ENCODE measurements around the gene SOX5. TPM values are rescaled to one million over a fixed set of nuclear protein-coding genes. Genes with fewer than 3 reads are reported as not detected.

The SOX5 gene
- polyA plus RNA-seq, 1 experiment, result 0.13 TPM

DNA sequence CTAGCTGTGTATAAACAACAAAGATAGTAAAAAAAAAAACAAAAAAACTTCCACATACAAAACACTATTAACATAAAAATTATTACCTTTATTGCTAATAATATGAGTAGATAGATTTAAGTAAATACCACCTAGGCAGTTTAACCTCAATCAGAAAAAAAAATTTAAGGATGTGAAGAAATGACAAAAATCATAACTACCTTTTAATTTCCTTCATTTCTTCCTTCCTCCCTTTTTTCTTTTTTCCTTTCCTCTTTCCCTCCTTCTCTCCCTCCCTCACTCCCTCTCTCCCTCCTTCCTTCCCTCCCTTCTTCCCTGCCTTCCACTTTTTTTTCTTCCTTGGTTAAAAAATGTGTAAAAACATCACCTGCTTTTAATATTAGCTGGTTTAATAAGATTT lies 81.7 kb downstream of the SOX5 start:
- TF ChIP-seq, protein P1, sequence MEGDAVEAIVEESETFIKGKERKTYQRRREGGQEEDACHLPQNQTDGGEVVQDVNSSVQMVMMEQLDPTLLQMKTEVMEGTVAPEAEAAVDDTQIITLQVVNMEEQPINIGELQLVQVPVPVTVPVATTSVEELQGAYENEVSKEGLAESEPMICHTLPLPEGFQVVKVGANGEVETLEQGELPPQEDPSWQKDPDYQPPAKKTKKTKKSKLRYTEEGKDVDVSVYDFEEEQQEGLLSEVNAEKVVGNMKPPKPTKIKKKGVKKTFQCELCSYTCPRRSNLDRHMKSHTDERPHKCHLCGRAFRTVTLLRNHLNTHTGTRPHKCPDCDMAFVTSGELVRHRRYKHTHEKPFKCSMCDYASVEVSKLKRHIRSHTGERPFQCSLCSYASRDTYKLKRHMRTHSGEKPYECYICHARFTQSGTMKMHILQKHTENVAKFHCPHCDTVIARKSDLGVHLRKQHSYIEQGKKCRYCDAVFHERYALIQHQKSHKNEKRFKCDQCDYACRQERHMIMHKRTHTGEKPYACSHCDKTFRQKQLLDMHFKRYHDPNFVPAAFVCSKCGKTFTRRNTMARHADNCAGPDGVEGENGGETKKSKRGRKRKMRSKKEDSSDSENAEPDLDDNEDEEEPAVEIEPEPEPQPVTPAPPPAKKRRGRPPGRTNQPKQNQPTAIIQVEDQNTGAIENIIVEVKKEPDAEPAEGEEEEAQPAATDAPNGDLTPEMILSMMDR (IDR thresholded peaks at IDR 0.05; ENCODE audit: insufficient read depth, low read depth, low read length), result no peak
- no peak for DNase-seq (ENCODE audit: low read depth)
- Histone ChIP-seq H3K27me3 (ENCODE audit: control insufficient read depth, insufficient read depth, low read length) (no peaks in the 10 kb centered on the region), H3K4me3 (ENCODE audit: low read depth, low read length) (no peak overlapping the region), H3K36me3 (ENCODE audit: control insufficient read depth, insufficient read depth, low read length) (no peaks in the 10 kb centered on the region)
- CTCF ChIA-PET, result no interaction called here
- POLR2A ChIA-PET, result no interaction called here

DNA sequence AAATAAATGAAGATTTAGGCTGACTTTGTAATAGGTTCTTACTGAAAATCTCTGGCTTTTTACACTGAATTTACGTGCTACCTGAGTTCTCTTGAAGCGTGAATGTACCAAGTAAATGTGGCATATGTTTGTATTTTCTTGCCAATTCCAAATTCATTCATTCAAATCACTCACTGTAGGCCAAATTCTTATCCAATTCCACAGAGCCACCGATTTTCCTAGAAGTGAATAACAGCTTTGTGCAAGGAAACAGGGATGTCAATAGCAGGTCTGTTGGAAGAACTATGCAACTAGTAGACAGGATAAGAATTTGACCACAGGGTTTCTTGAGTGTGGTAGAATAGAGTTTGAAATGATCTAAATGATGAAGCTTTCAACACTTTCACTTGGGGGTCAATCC lies 86.8 kb downstream of the SOX5 start:
- DNase-seq (ENCODE audit: low read depth), result no peak
- ChIA-PET POLR2A (no interaction called here), CTCF (no interaction called here)
- H3K36me3 ChIP-seq (ENCODE audit: control insufficient read depth, insufficient read depth, low read length), result no peaks in the 10 kb centered on the region
- no peak overlapping the region for H3K4me3 ChIP-seq (ENCODE audit: low read depth, low read length)
- H3K27me3 ChIP-seq (ENCODE audit: control insufficient read depth, insufficient read depth, low read length), result no peaks in the 10 kb centered on the region
- TF ChIP-seq, protein P1 (IDR thresholded peaks at IDR 0.05; ENCODE audit: insufficient read depth, low read depth, low read length), result no peak

DNA sequence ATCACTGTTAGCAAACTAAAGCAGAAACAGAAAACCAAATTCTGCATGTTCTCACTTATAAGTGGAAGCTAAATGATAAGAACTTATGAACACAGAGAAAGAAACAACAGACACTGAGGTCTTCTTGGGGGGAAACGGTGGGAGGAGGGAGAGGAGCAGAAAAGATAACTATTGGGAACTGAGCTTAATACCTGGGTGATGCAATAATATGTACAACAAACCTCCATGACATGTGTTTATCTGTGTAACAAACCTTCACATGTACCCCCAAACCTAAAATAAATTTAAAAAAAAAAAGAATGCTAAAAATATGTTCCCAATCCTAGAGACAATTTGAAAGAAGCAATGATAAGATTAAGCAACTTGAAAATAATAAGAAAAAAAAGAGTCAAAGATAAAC lies 89.5 kb downstream of the SOX5 start:
- Histone ChIP-seq H3K27me3 (ENCODE audit: control insufficient read depth, insufficient read depth, low read length) (no peaks in the 10 kb centered on the region), H3K4me3 (ENCODE audit: low read depth, low read length) (no peak overlapping the region), H3K36me3 (ENCODE audit: control insufficient read depth, insufficient read depth, low read length) (no peaks in the 10 kb centered on the region)
- TF ChIP-seq, protein P1 (IDR thresholded peaks at IDR 0.05; ENCODE audit: insufficient read depth, low read depth, low read length), result no peak
- DNase-seq (ENCODE audit: low read depth), result no peak
- CTCF ChIA-PET, result no interaction called here
- POLR2A ChIA-PET, result no interaction called here

DNA sequence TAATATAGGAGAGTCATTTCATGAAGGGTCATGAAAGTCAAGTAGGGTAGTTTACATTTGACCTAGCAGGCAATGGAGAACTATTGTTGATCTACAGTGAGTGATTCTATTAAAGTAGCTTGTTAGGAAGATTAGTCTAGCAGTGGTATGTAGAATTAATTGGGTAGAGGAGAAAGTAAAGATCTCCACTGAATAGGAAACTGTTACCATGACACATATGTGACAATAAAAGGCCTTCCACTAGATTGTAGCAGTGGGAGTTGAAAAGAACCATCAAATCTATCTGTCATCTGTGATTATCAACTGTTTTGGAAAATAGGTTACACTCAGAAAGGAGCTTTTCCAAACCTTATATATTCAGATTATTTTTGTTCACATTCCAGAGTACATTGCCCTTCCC lies 92.3 kb downstream of the SOX5 start:
- CTCF ChIA-PET, result no interaction called here
- Histone ChIP-seq H3K27me3 (ENCODE audit: control insufficient read depth, insufficient read depth, low read length) (no peaks in the 10 kb centered on the region), H3K36me3 (ENCODE audit: control insufficient read depth, insufficient read depth, low read length) (no peaks in the 10 kb centered on the region), H3K4me3 (ENCODE audit: low read depth, low read length) (no peak overlapping the region)
- DNase-seq (ENCODE audit: low read depth), result no peak
- POLR2A ChIA-PET, result no interaction called here
- TF ChIP-seq, protein P1 (IDR thresholded peaks at IDR 0.05; ENCODE audit: insufficient read depth, low read depth, low read length), result no peak

DNA sequence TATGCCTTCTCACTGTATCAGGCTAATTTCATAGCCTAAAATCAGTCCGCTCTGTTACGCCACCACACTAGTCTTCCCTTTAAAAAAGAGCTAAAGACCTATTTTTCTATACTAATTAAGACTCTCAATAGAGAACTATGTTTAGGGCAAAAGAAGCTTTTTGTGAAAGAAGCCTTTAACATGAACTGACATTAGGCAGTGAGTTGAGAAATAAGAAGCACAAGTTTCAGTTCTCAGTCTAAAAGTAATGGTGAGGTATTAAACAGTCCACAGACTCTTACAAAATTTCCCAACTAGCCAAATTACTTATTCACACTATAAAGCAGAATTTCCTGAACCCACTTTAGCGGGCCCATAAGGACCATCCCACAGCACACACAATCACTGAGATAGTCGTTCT lies 93.7 kb downstream of the SOX5 start:
- TF ChIP-seq, protein P1 (IDR thresholded peaks at IDR 0.05; ENCODE audit: insufficient read depth, low read depth, low read length), result no peak
- no peaks in the 10 kb centered on the region for H3K27me3 ChIP-seq (ENCODE audit: control insufficient read depth, insufficient read depth, low read length)
- H3K4me3 ChIP-seq (ENCODE audit: low read depth, low read length), result no peak overlapping the region
- DNase-seq (ENCODE audit: low read depth), result no peak
- H3K36me3 ChIP-seq (ENCODE audit: control insufficient read depth, insufficient read depth, low read length), result no peaks in the 10 kb centered on the region
- ChIA-PET CTCF (no interaction called here), POLR2A (no interaction called here)

All from BJ (cell line).